A172 (cell line): ENCODE results near the gene MYZAP. TPM values are rescaled to one million over a fixed set of nuclear protein-coding genes. Genes with fewer than 3 reads are reported as not detected.

ENCODE experiments used
- DNase-seq: peaks from one replicate; pipeline ENCODE4 v3.0.0-alpha.2; 2015; ENCODE audit warnings: low spot score
- total RNA-seq: library from RNA; depleted of rRNA; stranded (reverse); fragments of >200 nt; shearing (Covaris generic); gene quantifications from 2 replicates; pipeline ENCODE4 v1.2.3, GENCODE V29; 2014; rRNA removed

Gene MYZAP
- 3.2 and 4.3 TPM in 2 replicates for total RNA-seq

DNA sequence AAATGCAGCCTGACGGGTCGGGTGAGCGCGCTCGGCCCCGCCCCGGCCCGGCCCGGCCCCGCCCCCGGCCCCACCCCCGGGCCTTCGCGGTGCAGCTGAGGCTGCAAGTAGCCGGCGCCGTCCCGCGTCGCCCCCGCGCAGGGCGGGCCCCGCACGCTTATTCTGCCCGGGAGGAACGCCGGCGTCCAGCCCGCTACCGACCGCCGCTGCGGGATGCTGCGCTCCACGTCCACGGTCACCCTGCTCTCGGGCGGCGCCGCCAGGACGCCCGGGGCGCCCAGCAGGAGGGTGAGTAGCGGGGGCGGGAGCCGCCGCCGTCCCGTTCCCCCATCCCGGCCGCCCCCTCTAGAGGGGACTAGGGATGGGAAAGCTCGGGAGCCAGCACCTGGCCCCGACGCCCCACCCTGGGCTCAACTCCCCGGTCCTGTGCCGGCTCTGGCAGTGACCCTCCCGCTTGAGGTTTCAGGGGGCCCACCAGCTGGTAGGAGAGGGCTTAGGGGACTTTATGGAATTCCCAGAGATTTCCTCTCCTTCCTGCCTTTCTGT is at the start of gene MYZAP:
TSS of gene MYZAP (plus strand) at position 83 of the 546 bp plus-strand sequence. CDS start at position 214, 131 bp downstream.
- no peak for DNase-seq

GRCh38 chr15:57542505-57542817 is 49.2 kb upstream of the MYZAP start:
- DNase-seq: no peak

DNA sequence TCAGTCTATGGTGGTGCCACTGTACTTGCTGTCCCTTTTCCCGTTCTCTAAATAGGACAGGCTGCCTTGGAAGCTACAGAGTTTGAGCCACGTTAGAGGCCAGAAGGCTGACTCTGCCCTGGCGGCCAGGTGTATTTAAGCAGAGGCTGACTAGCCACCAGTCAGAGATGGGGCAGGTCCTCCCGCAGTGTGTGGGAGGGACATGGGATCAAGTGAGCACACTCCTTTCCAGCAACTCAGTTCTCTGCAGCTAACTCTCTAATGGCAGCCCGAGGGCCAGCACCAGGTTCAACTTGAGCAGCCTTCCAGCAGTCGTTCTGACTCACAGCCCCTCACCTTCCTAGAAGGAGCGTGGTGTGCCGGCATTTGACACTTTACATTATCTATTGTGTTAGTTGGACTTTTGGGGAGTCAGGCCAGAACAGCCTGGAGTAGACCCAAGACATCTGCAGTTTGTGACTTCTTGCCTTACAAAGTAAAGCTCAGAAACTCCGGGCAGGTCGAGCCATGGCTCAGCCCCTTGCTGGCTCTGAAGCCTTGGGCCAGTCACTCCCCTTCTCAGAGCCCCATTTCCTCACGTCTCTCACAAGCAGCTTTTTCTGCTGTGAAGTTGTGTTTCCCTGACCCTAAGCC is 46.7 kb upstream of the MYZAP start:
- no peak for DNase-seq

DNA sequence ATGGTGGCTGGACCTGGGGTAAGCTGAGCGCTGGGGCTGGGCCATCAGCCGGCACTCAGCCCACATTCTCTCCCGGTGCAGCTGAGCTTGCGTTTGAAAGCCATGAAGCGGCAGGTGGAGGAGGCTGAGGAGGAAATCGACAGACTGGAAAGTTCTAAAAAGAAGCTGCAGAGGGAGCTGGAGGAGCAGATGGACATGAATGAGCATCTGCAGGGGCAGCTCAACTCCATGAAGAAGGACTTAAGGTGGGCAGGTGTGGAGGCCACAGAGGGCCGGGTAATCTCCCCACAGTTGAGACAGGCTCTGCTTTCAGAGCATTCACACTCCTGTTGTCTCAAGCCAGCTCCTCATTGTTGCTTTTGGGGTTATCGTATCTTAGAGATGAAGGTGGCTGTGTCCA is 45.7 kb upstream of the MYZAP start:
- no peak for DNase-seq

DNA sequence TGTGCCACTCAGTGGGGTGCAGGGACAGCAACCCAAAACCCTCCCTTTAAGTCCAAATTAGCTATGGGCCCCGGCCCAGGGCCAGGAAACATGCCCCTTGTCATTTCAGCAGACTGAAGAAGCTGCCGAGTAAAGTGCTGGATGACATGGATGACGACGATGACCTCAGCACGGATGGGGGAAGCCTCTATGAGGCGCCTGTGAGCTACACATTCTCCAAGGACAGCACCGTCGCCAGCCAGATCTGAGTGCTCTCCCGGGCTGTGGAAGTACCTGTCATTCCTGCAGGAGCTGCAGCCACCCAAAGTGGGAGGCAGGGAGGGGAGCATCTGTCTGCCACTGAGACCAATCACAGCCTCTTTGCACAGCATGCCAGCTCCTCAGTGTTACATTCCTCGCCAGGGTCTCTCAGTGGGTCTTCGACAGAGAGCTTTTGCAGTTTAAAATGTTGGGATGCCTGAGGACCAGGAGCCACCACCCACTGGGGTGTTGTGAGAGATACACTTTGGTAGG is 44.4 kb upstream of the MYZAP start:
- no peak for DNase-seq

- no peak for DNase-seq
Measured at GRCh38 chr15:57548351-57548750, 43.4 kb upstream of the MYZAP start.

DNA sequence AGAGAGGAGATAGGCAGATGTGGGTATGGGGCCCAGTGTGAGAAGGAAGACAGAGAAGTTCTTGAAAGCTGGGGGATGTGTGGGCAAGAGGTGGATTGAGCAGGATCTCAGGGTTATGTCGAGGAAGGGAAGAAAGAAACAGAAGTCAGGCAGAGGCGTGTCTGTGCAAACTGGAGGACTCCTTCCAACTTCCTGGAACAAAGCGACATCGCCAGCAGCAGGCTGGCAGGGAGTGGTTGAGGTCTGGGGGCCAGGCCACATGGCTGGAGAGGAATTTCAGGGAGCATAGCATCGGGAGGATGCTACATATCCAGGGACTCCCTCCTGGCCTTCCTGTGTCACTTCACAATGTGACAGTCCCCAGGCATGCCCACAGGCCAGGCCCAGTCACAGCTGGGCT is 42.9 kb upstream of the MYZAP start:
- DNase-seq: no peak

DNA sequence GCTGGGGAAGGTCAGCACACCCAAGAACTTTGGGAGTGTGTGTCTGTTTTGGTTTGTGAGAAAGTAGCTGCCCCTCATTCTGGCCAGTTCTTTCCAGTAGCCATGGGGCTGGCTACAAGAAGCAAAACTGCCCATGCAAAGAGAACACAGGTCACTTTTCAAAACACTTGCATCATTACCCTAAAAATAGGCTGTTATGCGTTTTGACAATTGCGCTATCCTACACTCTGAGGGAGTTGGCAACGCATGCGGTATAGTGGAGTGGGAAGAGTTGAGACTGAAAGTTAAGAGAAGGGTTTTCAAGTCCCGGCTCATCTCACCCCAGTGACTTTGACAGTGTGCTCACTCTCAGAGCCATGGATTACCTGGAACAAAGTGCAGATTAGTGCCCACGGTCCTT is 41.8 kb upstream of the MYZAP start:
- no peak for DNase-seq

DNA sequence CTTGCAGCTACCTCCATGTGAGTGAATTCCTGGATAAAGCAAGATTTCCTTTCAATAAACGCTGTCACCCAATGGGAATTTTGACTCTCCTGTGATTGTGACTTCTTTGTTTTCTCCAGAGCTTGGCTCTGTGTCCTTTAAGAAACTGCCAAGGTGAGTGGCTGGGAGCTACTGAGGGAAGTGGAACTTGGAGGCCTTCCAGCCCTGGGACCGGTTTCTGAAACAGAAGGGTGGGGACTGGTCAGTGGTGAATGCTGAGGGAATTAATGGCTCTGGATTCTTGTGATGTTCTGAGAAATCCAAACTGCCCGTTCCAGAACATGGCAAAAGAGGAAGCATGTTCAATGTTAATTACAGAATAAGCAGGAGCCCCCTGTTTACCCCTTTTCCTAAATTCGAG is 41.1 kb upstream of the MYZAP start:
- DNase-seq: peak; percentile 42

DNA sequence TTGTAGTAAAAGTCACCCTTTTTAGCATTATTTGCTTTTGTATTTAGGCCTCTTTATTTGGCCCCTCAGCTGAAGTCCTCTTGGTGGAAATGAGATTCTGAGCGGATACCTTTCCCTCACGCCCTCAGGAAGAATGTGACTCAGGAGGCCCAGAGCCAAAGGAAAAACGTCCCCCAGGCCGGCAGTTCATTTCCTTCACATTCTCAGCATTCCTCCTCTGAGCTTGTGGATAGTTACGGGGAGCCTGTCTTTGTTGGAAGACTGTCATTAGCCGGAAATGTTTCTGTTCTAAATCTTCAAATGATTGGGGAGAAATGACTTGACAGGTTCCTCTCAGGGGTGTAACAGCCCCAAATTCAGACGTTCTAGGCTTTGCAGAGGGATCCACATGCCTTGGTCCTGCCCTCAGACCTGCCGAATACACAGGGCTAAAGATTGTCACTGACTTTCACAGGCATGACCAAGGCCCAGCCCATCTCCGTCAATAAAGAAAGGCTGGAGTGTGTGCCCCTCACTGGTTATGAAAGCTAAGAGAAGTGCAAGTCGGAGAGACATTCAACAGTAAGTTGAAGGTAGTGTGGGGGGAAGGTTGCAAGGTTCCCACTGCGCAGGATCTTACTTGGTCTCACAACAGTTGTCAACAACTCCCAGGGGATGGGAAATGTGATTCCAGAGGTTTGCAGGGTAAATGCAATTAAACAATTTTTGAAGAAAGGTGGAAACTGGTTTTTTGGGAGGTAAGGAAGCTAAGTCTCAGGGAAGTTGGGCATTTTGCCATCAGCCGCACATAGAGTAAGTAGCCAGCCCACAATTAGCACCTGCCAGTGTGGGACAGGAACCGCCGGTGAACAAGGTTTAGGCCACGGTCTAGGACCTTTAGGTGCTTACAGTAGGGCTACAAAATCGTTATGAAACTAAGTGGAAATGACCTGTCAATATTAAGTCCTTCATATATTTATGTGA is 39.7 kb upstream of the MYZAP start:
- peak; percentile 93 for DNase-seq

GRCh38 chr15:57552678-57553334 is 38.9 kb upstream of the MYZAP start:
- no peak for DNase-seq

DNA sequence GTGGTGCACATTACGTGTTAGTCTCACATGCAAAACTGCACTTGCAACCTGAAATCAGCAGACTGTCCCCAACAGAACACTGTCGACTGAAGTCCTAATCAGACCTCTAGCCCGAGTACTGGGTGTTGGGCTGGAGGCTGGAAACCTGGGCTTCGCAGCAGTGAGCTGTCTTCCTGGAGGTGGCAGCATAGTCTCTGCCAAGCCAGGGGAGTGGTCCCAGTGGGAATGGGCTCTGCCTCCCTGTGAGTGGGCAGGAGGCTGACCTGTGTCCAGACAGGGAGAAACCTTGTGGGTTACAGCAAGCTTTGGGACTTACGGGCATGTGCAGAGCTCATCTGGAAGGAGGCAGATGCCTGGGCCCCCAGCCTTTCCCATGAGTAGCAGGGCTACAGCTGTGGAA is 38.2 kb upstream of the MYZAP start:
- DNase-seq: no peak

GRCh38 chr15:57554063-57554811 is 37.5 kb upstream of the MYZAP start:
- DNase-seq: peak; percentile 65

GRCh38 chr15:57554812-57555179 is 36.9 kb upstream of the MYZAP start:
- DNase-seq: no peak

GRCh38 chr15:57555270-57555669 is 36.4 kb upstream of the MYZAP start:
- DNase-seq: no peak

- DNase-seq: no peak
Measured at GRCh38 chr15:57556040-57556439, 35.7 kb upstream of the MYZAP start.

- DNase-seq: no peak
Measured at GRCh38 chr15:57557267-57557666, 34.4 kb upstream of the MYZAP start.

DNA sequence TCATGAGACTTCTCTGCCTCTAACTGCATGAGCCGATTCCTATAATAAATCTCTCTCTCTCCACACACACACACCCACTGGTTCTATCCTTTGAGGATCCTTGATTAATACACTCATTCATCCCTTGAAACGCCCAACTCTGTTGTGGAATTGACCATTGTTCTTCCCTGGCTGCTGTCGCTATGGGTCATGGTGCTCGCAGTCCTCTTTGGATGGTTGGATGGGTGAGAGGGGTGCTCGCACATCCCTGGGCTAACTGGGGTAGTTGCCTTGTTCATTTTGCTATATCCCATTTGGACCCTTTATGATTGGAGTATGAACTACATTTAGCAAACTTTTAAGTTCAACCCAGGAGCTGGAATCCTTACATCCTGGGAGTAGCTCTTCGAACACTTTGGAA is 33.9 kb upstream of the MYZAP start:
- no peak for DNase-seq

DNA sequence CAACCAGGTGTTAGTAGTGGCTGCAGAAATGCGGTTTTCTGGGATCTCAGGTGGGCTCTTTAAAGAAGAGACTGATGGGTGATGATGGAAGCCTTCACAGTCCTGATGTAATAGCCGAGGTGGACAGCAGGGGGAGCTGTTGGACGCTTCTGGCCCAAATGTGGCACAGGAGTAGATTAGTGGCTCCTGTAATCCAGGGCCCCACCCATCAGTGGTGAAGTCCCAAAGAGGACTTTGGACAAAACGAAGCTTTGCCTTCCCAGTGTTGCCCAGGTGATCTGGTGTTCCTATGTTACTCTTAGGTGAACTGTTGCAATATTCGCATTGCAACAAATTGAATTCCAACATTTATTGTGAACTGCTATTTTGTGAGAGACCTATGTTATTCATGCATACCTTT is 31.8 kb upstream of the MYZAP start:
- DNase-seq: peak; percentile 62

GRCh38 chr15:57561041-57561711 is 30.5 kb upstream of the MYZAP start:
- peak; percentile 82 for DNase-seq

DNA sequence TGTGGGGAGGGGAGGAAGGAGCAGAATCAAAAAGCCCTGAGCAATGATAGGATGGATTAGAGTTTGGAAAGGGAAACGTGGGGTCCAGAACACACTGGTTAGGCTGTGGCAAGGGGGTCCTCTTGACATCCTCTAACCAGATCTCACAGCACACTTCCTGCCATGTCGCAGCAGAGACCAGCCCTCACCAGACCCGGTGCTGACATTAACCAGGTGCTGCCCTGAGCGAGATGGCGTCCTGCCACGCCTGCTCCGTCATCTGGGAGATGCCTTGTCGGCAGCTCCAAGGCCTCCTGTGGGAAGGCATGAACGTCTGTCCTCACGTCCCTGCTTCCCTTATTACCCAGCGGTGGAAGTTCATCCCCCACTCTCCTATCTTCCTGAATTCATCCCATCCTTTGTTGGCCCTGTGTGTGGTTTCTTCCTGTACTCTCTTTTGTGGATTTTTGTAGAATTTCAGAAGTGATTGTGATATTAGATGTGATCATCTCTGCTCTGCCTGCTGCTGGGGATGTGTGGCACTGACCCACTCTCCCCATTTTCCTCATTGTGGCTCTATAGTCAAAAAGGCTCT is 29.4 kb upstream of the MYZAP start:
- no peak for DNase-seq
